LNCaP clone FGC (cell line): ENCODE results near the gene IGHMBP2.

Experiments
- DNase-seq: peaks from one replicate; pipeline ENCODE4 v3.0.0-alpha.2; 2011; ENCODE audit warnings: low read depth
- H3K4me3 ChIP-seq: 2 replicates; pipeline ENCODE4 v1.5.1; 2011; ENCODE audit warnings: mild to moderate bottlenecking, low read depth, low read length, control low read depth
- TF ChIP-seq, protein P1 (sequence below): IDR thresholded peaks from 2 replicates; pipeline ENCODE4 v1.5.1; 2012; ENCODE audit warnings: mild to moderate bottlenecking; ENCODE audit not compliant: control insufficient read depth, insufficient read depth; ENCODE audit errors: extremely low read depth

The IGHMBP2 gene

DNA sequence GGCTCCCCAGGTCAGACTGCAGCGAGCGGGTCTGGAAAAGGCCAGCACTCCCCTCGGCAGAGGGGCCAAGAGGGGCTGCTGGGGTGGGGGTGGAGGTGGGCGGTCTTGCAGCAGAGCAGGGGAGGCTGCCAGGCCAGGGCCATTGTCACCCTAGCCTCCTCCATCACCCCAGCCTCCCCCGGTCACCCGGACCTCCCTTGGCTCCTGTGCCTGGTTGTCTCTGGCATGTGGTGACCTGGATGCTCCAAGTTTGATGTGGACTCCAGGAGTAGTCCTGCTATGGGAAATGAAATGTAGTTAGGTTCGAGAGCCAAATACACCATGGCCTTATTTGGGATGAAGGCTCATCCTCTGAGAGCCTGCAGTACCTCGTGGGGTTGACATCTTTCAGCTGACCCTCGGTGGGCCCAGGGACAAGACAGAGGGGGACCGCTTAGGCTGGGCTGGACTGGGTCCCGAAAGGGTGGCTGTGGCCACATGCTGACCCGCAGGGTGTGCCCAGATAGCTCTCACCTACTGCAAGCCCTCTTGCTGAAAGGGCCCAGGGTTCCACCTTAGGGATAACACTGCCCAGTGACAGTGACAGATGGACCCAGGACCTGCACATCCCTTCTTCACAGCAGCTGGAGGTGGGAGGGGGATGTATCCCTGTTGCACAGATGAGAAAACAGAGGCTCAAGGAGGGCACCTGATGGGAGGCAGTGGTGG, 53.0 kb downstream of the IGHMBP2 start:
- TF ChIP-seq, protein P1, sequence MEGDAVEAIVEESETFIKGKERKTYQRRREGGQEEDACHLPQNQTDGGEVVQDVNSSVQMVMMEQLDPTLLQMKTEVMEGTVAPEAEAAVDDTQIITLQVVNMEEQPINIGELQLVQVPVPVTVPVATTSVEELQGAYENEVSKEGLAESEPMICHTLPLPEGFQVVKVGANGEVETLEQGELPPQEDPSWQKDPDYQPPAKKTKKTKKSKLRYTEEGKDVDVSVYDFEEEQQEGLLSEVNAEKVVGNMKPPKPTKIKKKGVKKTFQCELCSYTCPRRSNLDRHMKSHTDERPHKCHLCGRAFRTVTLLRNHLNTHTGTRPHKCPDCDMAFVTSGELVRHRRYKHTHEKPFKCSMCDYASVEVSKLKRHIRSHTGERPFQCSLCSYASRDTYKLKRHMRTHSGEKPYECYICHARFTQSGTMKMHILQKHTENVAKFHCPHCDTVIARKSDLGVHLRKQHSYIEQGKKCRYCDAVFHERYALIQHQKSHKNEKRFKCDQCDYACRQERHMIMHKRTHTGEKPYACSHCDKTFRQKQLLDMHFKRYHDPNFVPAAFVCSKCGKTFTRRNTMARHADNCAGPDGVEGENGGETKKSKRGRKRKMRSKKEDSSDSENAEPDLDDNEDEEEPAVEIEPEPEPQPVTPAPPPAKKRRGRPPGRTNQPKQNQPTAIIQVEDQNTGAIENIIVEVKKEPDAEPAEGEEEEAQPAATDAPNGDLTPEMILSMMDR = no peak
- no peak overlapping the region for H3K4me3 ChIP-seq
- no peak for DNase-seq

DNA sequence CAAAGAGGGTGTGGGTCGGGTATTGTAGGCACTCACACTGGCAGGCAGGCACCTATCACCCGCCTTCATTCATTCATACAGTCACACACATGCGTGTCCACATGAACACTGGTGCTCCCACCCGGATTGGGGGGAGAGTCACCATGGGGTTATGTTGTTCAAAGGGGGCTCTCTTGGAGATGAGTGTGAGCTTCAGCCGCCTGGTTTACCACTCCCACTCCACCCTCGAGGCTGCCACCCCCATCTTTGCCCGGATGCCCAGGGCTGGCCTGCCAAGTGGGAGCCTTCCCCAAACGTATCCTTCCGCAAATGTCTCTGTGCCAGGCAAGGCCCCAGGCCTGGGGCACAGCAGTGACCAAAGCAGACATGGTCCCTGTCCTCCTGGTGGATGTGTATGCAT, 54.5 kb downstream of the IGHMBP2 start:
- H3K4me3 ChIP-seq = no peak overlapping the region
- TF ChIP-seq, protein P1 = no peak

DNA sequence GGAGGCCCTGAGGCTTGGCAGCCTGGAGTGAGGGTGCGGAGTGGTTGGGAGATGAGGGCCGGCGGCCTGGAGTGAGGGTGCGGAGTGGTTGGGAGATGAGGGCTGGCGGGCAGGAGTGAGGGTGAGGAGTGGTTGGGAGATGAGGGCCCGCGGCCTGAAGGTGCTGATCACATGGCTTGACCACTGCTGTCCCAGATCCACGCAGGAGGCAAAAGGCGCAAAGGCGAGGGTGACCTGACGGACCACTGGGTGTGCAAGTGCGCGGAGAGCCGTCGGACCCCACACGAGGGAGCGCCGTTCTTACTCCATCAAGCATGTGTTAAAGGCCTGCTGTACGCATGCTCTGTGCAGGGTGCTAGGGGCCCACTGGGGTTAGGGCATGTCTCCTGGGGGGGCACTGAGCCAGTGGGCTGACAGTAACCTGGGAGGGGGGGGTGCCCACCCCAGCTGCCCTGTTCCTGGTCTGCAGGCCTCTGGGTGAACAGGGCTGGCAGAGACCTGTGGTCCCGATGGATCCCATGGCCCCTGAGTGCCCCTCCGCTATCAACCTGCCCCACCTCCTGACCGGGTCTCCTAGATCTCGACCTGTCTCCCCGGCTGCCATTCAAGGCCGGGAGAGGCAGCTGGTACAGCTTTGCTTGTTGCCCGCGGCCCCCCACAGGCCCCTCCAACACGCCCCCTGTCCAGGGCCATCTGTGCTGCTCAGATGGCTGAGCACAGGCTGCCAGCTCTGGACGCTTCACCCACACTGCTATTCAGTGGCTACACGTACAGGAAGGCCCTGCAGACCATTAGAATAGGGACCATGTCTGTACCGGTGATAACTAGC, 56.0 kb downstream of the IGHMBP2 start:
- DNase-seq = no peak
- H3K4me3 ChIP-seq = no peak overlapping the region
- TF ChIP-seq, protein P1 = no peak

More for the DNA sequence above, 54.5 kb downstream of the IGHMBP2 start:
- DNase-seq = no peak

DNA sequence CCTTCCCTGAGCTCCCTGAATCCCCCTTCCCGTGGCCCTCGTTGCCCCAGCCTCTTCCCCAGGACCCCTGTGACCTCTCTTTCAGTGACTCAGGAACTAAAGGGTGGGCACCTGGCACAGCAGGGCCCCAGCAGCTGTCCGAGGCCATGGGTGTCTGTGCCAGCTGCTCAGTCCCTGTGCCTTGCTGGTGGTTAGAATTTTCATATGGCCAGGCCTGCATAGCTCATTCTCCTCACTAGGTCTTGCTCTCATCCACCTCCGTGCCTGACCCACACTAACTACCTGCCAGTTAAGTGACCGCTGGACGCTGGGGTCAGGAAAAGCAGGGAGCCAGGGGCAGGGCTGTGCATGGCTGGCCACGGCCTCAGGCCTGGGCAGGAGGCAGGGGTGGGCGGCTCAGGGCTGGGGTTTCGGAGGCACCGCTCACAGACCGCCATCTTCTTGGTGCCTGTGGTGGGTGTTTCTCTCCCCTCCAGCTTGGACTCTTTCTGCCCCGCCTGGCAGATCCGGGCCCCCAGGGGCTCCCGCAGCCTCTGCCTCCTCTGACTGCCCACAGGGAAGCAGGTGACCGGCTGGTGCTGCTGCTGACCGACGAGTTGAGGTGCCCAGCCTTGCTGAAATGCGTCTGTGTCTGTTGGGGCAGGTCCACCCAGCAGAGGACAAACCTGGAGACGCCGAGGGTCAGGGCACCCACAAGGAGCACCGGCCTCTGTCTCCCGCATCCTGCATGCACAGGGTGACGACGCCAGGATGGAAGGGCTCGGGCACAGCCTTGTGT, 56.8 kb downstream of the IGHMBP2 start:
- TF ChIP-seq, protein P1 = no peak
- no peak overlapping the region for H3K4me3 ChIP-seq
- no peak for DNase-seq

DNA sequence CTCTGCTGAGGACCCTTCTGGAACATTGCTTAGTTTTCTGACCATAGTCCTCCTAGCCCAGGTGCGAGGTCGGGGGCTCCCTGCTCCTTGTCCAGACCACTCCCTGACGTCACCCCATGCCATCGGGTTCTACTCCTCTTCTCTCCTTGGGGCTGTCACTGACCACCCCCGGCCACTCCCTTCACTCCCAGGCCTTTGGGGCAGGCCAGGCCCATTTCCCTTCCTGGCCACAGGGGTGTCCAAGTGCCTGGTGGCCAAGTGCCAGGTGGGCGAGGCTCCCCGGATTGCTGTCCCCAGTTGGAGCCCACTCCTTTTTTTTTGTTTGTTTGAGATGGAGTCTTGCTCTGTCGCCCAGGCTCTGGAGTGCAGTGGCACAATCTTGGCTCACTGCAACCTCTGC, 57.6 kb downstream of the IGHMBP2 start:
- H3K4me3 ChIP-seq = no peak overlapping the region
- no peak for DNase-seq
- TF ChIP-seq, protein P1 = no peak

DNA sequence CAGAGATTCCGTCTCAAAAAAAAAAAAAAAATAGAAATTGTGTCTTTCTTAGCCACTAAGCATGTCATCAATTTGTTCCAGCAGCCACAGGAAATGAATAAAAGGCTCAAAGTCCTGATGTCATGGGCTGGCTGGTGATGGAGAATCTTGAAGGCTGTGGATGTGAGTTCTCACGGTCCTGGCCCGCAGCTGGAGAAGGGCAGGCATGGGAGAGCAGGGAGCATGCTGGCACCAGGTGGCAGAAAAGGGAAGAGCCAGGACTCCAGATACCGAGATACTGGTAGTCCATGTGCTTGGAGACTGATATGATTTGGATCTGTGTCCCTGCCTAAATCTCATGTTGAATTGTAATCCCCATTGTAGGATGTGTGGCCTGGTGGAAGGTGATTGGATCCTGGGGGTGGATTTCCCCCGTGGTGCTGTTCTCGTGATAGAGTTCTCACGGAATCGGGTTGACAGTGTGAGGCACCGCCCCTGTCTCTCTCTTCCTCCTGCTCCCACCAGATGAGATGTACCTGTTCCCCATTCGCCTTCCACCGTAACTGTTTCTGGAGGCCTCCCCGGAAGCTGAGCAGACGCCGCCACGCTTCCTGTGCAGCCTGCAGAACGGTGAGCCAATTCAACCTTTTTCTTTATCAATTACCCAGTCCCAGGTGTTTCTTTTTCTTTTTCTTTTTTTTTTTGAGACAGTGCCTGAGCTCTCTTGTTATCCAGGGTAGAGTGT, 59.0 kb downstream of the IGHMBP2 start:
- no peak overlapping the region for H3K4me3 ChIP-seq
- TF ChIP-seq, protein P1 = no peak
- DNase-seq = no peak
